Vagina (tissue), 2 donors: ENCODE measurements around the gene BRD3OS.

Experiments
- CTCF ChIP-seq, 3 experiments: fragments of 450-650 bp in 2 of 3; fragments of 200-600 bp in 1 of 3; sonication (generic) in 1 of 3; IDR thresholded peaks; one replicate each; pipeline ENCODE4 v1.5.1; 2017 to 2019; ENCODE audit warnings: antibody characterized with exemption in 3 of 3, mild to moderate bottlenecking in 2 of 3, moderate library complexity in 2 of 3
- POLR2A ChIP-seq, 2 donors: fragments of 450-650 bp; IDR thresholded peaks; one replicate each; pipeline ENCODE4 v1.6.1; 2017; ENCODE audit warnings: antibody characterized with exemption in 2 of 2, mild to moderate bottlenecking in 2 of 2, moderate library complexity in 2 of 2
- POLR2AphosphoS5 ChIP-seq, 2 donors: sonication (generic); formaldehyde crosslinking; IDR thresholded peaks; one replicate each; pipeline ENCODE4 v1.9.0; 2017; ENCODE audit warnings: antibody characterized with exemption in 2 of 2, mild to moderate bottlenecking in 2 of 2, low read depth in 1 of 2; ENCODE audit not compliant: insufficient read depth in 1 of 2

GRCh38 chr9:134060546-134060945 is 35.3 kb downstream of the BRD3OS start:
- no peak for TF ChIP-seq CTCF (IDR thresholded peaks at IDR 0.05)
- TF ChIP-seq POLR2A (IDR thresholded peaks at IDR 0.05), result no peak
- TF ChIP-seq POLR2AphosphoS5 (IDR thresholded peaks at IDR 0.05; ENCODE audit: insufficient read depth in 1 of 2, low read depth in 1 of 2), result no peak
